Ishikawa (cell line): ENCODE data around the gene CHRD.

Experiments
- CEBPB ChIP-seq: IDR thresholded peaks from 2 replicates; pipeline ENCODE4 v1.6.1; 2012
- CREB1 ChIP-seq: IDR thresholded peaks from 2 replicates; pipeline ENCODE4 v1.6.1; 2012; ENCODE audit warnings: low read depth
- EGR1 ChIP-seq: IDR thresholded peaks from 2 replicates; pipeline ENCODE4 v1.6.1; 2012
- EP300 ChIP-seq: IDR thresholded peaks from 2 replicates; pipeline ENCODE4 v1.6.1; 2012; ENCODE audit warnings: borderline replicate concordance
- FOXM1 ChIP-seq: IDR thresholded peaks from 2 replicates; pipeline ENCODE4 v1.6.1; 2012; ENCODE audit warnings: low read depth, borderline replicate concordance
- NFIC ChIP-seq: IDR thresholded peaks from 2 replicates; pipeline ENCODE4 v1.6.1; 2012
- RAD21 ChIP-seq: IDR thresholded peaks from 2 replicates; pipeline ENCODE4 v1.6.1; 2012; ENCODE audit warnings: low read depth
- TAF1 ChIP-seq: IDR thresholded peaks from 2 replicates; pipeline ENCODE4 v1.6.1; 2012; ENCODE audit warnings: low read depth, mild to moderate bottlenecking
- TCF12 ChIP-seq: IDR thresholded peaks from 2 replicates; pipeline ENCODE4 v1.6.1; 2012; ENCODE audit warnings: low read depth
- TEAD4 ChIP-seq: IDR thresholded peaks from 2 replicates; pipeline ENCODE4 v1.6.1; 2012
- YY1 ChIP-seq: IDR thresholded peaks from 2 replicates; pipeline ENCODE4 v1.6.1; 2012; ENCODE audit warnings: low read depth
- ZBTB7A ChIP-seq: IDR thresholded peaks from 2 replicates; pipeline ENCODE4 v1.6.1; 2012; ENCODE audit warnings: low read depth
- TF ChIP-seq, protein P1 (sequence below): IDR thresholded peaks from 2 replicates; pipeline ENCODE4 v1.6.1; 2012; ENCODE audit warnings: low read depth, mild to moderate bottlenecking
- TF ChIP-seq, protein P2 (sequence below): IDR thresholded peaks from 2 replicates; pipeline ENCODE4 v1.6.1; 2012
- TF ChIP-seq, protein P3 (sequence below): IDR thresholded peaks from 2 replicates; pipeline ENCODE4 v1.6.1; 2012

CHRD gene

DNA sequence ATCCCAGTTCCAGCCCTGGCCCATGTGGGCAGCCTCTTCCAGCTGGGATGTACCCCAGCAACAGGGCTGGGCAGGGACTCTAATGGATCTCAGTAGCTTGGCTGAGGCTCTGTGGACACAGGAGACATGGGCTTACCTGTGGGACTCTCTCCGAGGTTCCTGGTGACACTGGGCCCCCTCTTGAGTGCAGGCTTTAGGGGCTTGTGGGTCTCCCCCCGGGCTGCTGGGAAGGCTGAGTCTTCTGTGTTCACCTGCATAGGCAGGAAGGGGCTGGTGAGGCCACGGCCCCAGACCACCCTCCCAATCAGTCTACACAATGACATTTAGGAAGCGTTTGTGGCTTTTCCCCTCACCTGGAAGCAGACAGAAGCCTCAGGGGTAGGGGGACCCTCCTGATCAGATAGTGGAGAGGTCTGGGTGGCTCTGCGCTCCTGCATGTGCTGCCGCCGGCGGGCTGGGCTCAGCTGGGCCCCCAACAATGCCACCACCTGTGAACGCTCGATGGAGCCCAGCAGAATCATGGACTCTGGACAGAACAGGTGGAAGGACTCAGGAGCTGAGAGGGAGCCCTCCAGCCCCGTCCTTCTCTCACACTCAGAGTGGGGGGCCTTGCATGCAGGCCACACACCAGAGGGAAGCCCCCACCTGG is 26.8 kb upstream of the CHRD start:
- TF ChIP-seq YY1 (no peak), FOXM1 (no peak), CEBPB (no peak), TEAD4 (no peak), ZBTB7A (no peak)

DNA sequence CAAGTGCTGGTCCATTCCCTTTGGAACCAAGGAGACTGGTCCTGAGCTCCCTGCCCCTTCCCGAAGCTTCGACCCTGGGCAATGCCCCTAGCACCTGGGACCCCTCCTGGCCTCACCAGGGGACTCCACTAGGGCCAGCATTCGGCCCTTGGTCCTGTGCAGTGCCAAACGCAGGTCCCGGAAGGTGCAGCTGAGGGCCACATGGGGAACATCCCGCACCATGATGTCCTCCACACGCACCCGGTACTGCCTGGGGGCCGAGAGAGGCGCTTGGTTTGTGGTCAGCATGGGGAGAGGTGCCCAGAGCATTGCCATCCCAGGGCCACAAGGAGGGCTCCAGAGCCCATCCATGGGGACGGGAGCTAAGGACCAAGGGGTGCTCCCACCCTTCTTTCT is 26.3 kb upstream of the CHRD start:
- TF ChIP-seq YY1: no peak
- no peak for TF ChIP-seq TEAD4
- TF ChIP-seq, protein P1, sequence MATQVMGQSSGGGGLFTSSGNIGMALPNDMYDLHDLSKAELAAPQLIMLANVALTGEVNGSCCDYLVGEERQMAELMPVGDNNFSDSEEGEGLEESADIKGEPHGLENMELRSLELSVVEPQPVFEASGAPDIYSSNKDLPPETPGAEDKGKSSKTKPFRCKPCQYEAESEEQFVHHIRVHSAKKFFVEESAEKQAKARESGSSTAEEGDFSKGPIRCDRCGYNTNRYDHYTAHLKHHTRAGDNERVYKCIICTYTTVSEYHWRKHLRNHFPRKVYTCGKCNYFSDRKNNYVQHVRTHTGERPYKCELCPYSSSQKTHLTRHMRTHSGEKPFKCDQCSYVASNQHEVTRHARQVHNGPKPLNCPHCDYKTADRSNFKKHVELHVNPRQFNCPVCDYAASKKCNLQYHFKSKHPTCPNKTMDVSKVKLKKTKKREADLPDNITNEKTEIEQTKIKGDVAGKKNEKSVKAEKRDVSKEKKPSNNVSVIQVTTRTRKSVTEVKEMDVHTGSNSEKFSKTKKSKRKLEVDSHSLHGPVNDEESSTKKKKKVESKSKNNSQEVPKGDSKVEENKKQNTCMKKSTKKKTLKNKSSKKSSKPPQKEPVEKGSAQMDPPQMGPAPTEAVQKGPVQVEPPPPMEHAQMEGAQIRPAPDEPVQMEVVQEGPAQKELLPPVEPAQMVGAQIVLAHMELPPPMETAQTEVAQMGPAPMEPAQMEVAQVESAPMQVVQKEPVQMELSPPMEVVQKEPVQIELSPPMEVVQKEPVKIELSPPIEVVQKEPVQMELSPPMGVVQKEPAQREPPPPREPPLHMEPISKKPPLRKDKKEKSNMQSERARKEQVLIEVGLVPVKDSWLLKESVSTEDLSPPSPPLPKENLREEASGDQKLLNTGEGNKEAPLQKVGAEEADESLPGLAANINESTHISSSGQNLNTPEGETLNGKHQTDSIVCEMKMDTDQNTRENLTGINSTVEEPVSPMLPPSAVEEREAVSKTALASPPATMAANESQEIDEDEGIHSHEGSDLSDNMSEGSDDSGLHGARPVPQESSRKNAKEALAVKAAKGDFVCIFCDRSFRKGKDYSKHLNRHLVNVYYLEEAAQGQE: no peak
- TF ChIP-seq EP300: no peak
- TF ChIP-seq CEBPB: no peak
- TF ChIP-seq CREB1: no peak
- no peak for TF ChIP-seq TAF1
- no peak for TF ChIP-seq EGR1

DNA sequence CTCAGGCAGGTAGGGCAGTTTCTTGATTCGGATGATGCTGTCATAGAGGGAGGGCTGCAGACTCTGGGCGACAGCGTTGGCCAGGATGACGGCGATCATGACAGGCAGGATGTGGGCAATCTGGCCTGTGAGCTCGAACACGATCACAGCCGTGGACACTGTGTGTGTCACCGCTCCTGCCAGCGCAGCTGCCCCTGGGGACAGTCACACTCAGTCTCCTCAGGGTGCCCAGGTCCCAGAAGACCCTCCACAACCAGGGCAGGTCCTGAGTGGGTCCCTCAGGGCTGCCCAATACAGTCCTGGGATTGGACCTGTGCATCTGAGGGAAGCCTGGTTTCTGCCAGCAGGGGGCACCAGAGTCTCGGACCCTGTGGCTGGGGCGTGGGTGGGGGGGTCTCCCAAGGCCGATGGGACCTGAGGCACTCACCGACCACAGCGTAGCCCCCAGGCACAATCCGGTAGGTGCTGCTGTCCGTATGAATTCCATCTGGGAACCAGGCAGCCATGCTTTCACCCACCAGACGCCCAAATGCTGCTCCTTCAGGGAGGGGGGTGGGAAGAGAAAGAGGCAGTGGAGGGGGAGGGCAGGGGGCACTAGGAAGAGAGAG is 25.6 kb upstream of the CHRD start:
- peak; percentile 85 for TF ChIP-seq ZBTB7A
- TF ChIP-seq RAD21: peak; percentile 67
- TF ChIP-seq NFIC: no peak
- TF ChIP-seq EGR1: peak; percentile 83

DNA sequence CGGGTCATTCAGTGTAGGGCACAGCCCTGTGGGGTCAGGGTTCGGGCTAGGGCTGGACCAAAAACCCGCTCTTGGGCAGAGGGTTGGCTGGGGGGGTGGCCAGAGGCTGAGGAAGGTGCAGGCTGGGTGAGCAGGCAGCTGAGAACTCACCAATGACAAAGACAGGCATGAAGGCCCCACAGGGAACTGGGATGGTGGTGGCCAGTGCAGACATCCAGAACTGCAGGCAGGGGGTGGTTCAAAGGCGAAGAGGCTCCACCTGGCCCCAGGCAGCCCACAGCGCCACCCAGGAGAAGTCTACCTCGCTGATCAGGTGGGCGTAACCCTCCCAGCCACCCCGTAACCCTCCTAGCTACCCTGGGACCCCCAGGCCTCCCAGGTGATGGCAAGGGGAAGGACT is 25.1 kb upstream of the CHRD start:
- no peak for TF ChIP-seq EGR1
- TF ChIP-seq, protein P2, sequence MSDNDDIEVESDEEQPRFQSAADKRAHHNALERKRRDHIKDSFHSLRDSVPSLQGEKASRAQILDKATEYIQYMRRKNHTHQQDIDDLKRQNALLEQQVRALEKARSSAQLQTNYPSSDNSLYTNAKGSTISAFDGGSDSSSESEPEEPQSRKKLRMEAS: no peak
- TF ChIP-seq TAF1: no peak
- TF ChIP-seq, protein P1: no peak
- TF ChIP-seq NFIC: no peak
- TF ChIP-seq CEBPB: no peak
- no peak for TF ChIP-seq TCF12
- no peak for TF ChIP-seq RAD21
- no peak for TF ChIP-seq CREB1
- TF ChIP-seq EP300: no peak
- no peak for TF ChIP-seq TEAD4
- no peak for TF ChIP-seq FOXM1
- no peak for TF ChIP-seq ZBTB7A
- TF ChIP-seq YY1: no peak
- TF ChIP-seq, protein P3, sequence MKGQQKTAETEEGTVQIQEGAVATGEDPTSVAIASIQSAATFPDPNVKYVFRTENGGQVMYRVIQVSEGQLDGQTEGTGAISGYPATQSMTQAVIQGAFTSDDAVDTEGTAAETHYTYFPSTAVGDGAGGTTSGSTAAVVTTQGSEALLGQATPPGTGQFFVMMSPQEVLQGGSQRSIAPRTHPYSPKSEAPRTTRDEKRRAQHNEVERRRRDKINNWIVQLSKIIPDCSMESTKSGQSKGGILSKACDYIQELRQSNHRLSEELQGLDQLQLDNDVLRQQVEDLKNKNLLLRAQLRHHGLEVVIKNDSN: no peak

DNA sequence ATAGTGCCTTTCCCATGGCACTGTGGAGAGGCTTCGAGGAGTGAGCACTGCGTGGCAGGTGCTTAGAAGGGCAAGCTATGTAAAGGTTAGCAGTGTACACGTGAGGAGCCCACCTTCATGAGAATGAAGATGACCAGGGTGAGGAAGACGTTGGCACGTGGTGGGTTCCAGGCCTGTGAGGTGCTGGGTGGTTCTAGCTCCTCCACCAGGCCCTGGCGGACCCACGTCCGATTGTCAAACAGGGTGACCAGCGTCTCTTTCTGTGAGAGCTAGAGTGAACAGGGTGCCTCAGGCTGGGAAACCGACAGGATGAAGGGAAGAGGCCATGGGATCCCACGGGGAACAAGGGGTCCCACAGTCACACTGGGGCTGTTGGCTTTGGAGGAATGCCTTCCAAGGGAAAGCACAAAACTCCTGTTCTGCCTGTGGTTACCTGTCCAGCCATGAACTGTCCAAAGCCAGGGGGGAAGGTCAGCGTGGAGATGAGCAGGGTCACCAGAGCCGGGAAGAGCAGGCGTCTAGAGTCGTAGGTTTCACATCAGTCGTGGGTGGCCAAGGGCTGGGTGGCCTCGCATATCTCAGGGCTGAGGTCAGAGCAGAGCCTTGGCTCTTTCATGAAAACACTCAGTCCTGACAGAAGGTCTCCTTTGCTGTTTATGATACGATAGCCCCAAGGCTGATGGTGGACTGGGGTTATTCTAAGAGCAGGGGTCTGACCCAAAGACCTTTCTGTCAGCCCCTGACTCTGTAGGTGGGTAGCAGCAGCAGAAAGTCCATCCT is 24.4 kb upstream of the CHRD start:
- TF ChIP-seq NFIC (no peak), CEBPB (no peak), RAD21 (no peak), EP300 (no peak), TEAD4 (no peak), TCF12 (no peak), ZBTB7A (no peak), CREB1 (no peak), EGR1 (no peak), TAF1 (no peak), FOXM1 (no peak), YY1 (no peak)
- TF ChIP-seq, protein P2: no peak
- TF ChIP-seq, protein P3: no peak
- TF ChIP-seq, protein P1: no peak
